HL-60 (cell line): ENCODE measurements around the gene MAST3.

Source experiments
- DNase-seq, 2 experiments: peaks; one replicate each; pipeline ENCODE4 v3.0.0-alpha.2; 2010 to 2020; ENCODE audit warnings: low read depth in 1 of 2, low spot score in 1 of 2
- H3K27ac ChIP-seq: fragments of 250-450 bp; sonication (Bioruptor Pico); replicated peaks from 2 replicates; pipeline ENCODE4 v1.5.1; 2020; ENCODE audit warnings: mild to moderate bottlenecking, moderate library complexity
- H3K27me3 ChIP-seq: fragments of 250-450 bp; sonication (Bioruptor Pico); 2 replicates; pipeline ENCODE4 v1.5.1; 2021; ENCODE audit warnings: mild to moderate bottlenecking, moderate library complexity; ENCODE audit not compliant: insufficient read depth, poor library complexity, severe bottlenecking
- H3K4me3 ChIP-seq: replicated peaks from 2 replicates; pipeline ENCODE4 v1.5.1; 2011; ENCODE audit warnings: mild to moderate bottlenecking, control low read depth, low read length; ENCODE audit not compliant: insufficient read depth
- GABPA ChIP-seq: IDR thresholded peaks from 2 replicates; pipeline ENCODE4 v1.6.1; 2012; ENCODE audit warnings: low read depth
- POLR2AphosphoS5 ChIP-seq: IDR thresholded peaks from 2 replicates; pipeline ENCODE4 v1.6.1; 2012; ENCODE audit warnings: low read depth
- SPI1 ChIP-seq: IDR thresholded peaks from 2 replicates; pipeline ENCODE4 v1.6.1; 2012; ENCODE audit warnings: low read depth, mild to moderate bottlenecking, borderline replicate concordance
- TF ChIP-seq, protein P1 (sequence below): IDR thresholded peaks from 2 replicates; pipeline ENCODE4 v1.6.1; 2012; ENCODE audit warnings: low read depth; ENCODE audit not compliant: insufficient replicate concordance
- TF ChIP-seq, protein P2 (sequence below): IDR thresholded peaks from one replicate; pipeline ENCODE4 v1.5.1; 2011; ENCODE audit warnings: low read length, control low read depth, inconsistent platforms; ENCODE audit not compliant: insufficient read depth

Gene MAST3

DNA sequence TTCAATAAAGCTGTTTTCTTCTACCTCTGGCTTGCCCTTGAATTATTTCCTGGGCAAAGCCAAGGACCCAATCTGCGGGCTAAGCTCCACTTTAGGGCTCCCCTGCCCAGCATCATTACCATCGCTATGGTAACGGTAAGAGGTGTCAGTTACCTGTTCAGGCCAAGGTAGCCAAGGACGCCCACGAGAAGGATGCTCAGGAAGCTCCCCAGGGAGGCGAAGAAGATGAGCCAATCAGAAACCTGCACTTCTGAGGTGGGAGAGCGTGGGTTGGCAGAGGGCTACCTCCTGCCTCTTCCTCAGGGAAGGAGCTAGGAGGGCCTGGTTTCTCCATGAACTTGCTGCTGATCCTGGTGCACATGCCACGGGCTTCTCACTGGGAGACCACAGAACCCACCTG is 35.5 kb upstream of the MAST3 start:
- DNase-seq = no peak
- Histone ChIP-seq H3K4me3 (no peak overlapping the region), H3K27ac (no peak overlapping the region), H3K27me3 (no peaks in the 10 kb centered on the region)
- TF ChIP-seq, protein P1, sequence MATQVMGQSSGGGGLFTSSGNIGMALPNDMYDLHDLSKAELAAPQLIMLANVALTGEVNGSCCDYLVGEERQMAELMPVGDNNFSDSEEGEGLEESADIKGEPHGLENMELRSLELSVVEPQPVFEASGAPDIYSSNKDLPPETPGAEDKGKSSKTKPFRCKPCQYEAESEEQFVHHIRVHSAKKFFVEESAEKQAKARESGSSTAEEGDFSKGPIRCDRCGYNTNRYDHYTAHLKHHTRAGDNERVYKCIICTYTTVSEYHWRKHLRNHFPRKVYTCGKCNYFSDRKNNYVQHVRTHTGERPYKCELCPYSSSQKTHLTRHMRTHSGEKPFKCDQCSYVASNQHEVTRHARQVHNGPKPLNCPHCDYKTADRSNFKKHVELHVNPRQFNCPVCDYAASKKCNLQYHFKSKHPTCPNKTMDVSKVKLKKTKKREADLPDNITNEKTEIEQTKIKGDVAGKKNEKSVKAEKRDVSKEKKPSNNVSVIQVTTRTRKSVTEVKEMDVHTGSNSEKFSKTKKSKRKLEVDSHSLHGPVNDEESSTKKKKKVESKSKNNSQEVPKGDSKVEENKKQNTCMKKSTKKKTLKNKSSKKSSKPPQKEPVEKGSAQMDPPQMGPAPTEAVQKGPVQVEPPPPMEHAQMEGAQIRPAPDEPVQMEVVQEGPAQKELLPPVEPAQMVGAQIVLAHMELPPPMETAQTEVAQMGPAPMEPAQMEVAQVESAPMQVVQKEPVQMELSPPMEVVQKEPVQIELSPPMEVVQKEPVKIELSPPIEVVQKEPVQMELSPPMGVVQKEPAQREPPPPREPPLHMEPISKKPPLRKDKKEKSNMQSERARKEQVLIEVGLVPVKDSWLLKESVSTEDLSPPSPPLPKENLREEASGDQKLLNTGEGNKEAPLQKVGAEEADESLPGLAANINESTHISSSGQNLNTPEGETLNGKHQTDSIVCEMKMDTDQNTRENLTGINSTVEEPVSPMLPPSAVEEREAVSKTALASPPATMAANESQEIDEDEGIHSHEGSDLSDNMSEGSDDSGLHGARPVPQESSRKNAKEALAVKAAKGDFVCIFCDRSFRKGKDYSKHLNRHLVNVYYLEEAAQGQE = no peak
- TF ChIP-seq SPI1 = no peak
- TF ChIP-seq POLR2AphosphoS5 = no peak
- no peak for TF ChIP-seq GABPA
- TF ChIP-seq, protein P2, sequence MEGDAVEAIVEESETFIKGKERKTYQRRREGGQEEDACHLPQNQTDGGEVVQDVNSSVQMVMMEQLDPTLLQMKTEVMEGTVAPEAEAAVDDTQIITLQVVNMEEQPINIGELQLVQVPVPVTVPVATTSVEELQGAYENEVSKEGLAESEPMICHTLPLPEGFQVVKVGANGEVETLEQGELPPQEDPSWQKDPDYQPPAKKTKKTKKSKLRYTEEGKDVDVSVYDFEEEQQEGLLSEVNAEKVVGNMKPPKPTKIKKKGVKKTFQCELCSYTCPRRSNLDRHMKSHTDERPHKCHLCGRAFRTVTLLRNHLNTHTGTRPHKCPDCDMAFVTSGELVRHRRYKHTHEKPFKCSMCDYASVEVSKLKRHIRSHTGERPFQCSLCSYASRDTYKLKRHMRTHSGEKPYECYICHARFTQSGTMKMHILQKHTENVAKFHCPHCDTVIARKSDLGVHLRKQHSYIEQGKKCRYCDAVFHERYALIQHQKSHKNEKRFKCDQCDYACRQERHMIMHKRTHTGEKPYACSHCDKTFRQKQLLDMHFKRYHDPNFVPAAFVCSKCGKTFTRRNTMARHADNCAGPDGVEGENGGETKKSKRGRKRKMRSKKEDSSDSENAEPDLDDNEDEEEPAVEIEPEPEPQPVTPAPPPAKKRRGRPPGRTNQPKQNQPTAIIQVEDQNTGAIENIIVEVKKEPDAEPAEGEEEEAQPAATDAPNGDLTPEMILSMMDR = no peak

DNA sequence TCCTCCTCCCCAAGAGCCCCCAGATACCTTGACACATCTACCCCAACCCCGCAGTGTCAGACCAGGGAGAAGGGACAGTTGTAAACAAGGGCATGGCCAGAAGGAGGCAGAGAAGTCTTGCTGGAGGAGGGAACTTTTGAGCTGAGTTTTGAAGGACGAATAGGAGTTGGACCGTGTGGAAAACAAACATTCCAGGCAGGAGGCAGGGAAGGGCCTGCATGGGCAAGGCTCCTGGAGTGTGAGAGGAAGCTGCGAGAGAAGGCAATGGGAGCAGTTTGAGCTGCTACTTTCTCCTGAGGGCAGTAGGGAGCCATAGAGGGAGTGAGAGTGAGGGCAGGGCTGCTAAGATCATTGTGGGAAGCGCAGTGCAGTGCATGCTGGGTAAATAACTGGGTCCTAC is 34.1 kb upstream of the MAST3 start:
- H3K4me3 ChIP-seq = no peak overlapping the region
- no peak overlapping the region for H3K27ac ChIP-seq
- peak in 1 of 2 experiments; percentile 53 for DNase-seq
- TF ChIP-seq, protein P1 = no peak
- TF ChIP-seq, protein P2 = peak; percentile 45
- no peaks in the 10 kb centered on the region for H3K27me3 ChIP-seq

DNA sequence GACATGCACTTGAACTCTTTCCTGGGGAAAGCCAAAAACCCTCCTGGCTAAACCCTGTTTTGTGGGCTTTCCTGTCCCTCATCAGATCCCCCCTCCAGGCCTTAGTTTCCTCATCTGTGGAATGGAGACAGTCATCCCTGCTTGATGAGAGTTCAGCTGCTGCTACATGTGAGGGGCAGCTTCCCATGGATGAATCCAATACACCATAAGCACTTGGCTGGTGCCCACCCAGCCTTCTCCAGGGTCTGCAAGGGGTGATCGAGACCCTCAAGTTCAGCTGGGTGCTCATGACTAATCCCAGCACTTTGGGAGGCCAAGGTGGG is 32.4 kb upstream of the MAST3 start:
- Histone ChIP-seq H3K27me3 (no peaks in the 10 kb centered on the region), H3K4me3 (no peak overlapping the region), H3K27ac (no peak overlapping the region)
- TF ChIP-seq POLR2AphosphoS5 = no peak
- TF ChIP-seq SPI1 = no peak
- TF ChIP-seq, protein P1 = no peak
- TF ChIP-seq GABPA = no peak
- TF ChIP-seq, protein P2 = no peak
- DNase-seq = no peak
